Testis (tissue), 2 donors: ENCODE measurements around the gene ANKRD55.

Experiments used
- CTCF ChIP-seq, 3 experiments: fragments of 450-650 bp in 2 of 3; fragments of 200-600 bp in 1 of 3; sonication (generic) in 1 of 3; IDR thresholded peaks; one replicate each; pipeline ENCODE4 v1.5.1; 2016 to 2019; ENCODE audit warnings: antibody characterized with exemption in 3 of 3, mild to moderate bottlenecking in 2 of 3, moderate library complexity in 1 of 3
- POLR2A ChIP-seq: fragments of 450-650 bp; IDR thresholded peaks from one replicate; pipeline ENCODE4 v1.6.1; 2017; ENCODE audit warnings: antibody characterized with exemption, mild to moderate bottlenecking, moderate library complexity

- TF ChIP-seq POLR2A (no peak), CTCF (IDR thresholded peaks at IDR 0.05) (no peak)
Observed at GRCh38 chr5:56279979-56280378, 46.8 kb upstream of the ANKRD55 start.
